Astrocyte (in vitro differentiated cells and primary cell): ENCODE measurements around the gene CALY.

Source experiments
- CTCF ChIP-seq: IDR thresholded peaks from 2 replicates; pipeline ENCODE4 v1.5.1; 2011; ENCODE audit warnings: low read depth, mild to moderate bottlenecking, inconsistent platforms, low read length, moderate library complexity; ENCODE audit not compliant: insufficient read depth
- EZH2 ChIP-seq: IDR thresholded peaks from 2 replicates; pipeline ENCODE4 v1.6.1; 2012; ENCODE audit warnings: mild to moderate bottlenecking, low read length, inconsistent platforms; ENCODE audit not compliant: insufficient read depth

GRCh38 chr10:133370030-133370786, 33.5 kb upstream of the CALY start:
- TF ChIP-seq CTCF (no peak), EZH2 (no peak)
